CD1c-positive myeloid dendritic cell (primary cell): ENCODE data around the gene CREG2.
A peak's percentile ranks its signal among the peaks of the same experiment; 100 is the strongest.

ENCODE experiments used
- DNase-seq: peaks from one replicate; pipeline ENCODE4 v3.0.0-alpha.2; 2016; ENCODE audit errors: extremely low spot score

Gene CREG2

DNA sequence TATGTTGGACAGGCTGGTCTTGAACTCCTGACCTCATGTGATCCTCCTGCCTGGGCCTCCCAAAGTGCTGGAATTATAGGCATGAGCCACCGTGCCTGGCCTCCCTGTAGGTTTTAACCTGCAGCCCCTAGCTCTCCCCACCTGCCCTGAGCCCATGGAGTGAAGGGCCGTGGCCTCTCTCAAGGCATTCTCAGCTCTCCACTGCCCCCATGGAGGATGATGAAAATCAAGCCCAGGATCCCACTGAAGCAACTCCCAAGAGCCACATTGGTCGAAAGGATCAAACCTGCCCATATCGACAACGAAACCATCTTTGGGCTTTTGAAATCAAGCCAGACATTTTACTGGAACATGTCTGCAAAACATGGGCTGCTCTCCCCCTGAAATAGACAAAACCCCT lies 22.4 kb upstream of the CREG2 start:
- DNase-seq, result no peak

DNA sequence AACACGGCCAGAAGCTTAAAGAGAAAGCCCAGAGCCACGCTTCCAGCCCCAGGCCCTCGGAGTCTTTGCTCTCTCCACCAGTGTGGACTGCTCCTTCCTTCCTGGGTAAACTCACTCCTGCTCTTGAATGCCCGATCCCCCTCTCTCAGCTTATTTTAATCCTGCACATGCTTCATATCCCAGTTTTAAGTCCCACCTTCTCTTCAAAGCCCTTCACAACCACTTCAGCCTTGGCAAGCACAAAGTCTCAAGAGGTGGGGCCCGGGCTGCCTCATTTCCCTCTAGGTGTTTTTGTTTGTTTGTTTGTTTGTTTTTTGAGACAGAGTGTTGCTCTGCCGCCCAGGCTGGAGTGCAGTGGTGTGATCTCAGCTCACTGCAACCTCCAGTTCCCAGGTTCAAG lies 21.6 kb upstream of the CREG2 start:
- no peak for DNase-seq

DNA sequence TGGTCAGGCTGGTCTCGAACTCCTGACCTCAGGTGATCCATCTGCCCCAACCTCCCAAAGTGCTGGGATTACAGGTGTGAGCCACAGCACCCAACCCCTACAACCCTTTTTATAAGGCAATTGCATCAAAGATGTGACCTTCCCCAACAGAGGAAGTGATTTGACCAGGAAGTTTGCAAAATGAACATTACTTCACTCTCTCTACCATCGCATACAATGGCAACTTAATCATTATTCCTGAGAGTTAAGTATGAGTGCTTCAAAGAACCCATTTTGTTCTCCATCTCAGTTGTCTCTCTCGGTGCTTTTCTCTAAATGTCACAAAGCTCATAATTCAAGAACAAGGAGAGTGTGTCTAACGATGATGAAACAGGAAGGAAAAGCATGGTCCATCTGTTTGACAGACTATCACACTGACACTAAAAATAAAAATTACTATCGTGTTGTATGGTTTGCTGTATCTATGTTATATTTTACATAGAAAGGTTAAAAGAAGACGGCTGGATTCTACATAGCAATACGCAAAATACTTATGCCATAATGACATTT lies 18.1 kb upstream of the CREG2 start:
- DNase-seq, result peak; percentile 29

DNA sequence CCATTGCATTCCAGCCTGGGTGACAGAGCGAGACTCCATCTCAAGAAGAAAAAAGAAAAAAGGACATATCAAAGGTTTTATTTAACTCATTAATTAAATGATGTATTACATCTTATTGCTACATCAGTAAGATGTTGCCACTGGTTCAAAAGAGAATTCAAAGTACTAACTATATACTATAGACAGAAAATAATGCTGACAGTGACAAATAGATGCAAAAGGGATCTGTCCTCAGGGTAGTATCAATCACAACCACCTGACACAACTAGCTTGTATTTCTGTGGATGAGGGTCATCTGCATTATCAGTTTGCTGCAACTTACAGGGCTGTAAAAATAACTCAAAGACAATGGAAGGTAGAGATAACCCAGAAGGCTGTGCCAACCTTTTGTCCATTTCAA lies 16.4 kb upstream of the CREG2 start:
- DNase-seq, result no peak

DNA sequence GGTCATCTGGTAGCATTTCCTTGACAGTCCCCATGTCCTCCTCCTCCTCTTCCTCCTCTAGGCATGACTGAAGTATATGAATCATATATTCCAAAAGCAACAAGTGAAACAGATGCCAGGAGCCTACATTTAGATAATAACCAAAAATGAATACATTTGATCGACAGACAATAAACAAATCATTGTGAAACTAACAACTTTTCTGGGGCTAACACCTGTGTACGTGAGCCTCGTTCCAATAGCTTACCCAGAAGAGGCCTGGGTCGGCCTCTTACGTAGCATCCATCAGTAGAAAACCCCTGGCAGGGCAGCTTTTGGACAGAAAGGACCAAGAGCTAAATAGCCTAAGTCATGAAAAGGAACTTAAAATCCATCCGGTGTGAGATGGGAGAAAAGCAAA lies 15.3 kb upstream of the CREG2 start:
- DNase-seq, result no peak

DNA sequence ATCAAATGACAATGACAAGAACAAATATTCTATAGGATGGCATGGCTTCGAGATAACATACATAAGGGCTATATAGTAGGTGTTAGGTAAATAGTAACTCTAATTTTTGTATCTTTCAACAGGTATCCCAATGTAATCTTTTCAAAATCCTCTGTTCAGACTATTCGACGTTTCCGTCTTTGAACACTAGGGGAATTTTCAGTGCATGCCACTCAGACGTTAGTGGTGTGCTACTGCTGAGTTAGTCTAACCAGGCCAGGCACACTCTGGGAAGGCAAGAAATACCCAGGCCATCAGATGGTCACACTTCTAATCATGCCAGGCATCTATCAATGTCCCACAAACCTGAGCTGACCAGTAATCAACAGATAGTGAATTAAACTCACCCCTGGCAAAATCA lies 14.6 kb upstream of the CREG2 start:
- no peak for DNase-seq

DNA sequence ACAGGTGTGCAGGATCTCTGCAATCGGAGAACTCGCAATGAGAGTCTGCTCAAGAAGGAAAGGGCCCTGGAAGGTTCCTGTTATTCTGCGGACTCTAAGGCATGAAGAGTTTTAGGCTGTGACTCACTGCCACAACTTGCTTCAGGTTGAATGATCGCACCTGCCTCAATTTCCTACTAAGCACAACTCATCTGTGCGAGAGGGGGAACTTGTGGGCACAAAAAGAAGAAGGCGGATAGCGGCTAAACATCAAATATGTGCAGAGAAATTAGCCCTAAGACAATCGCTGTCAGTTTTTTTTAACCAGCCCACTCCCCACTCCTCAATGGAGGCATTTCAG lies 14.0 kb upstream of the CREG2 start:
- DNase-seq, result peak; percentile 38

DNA sequence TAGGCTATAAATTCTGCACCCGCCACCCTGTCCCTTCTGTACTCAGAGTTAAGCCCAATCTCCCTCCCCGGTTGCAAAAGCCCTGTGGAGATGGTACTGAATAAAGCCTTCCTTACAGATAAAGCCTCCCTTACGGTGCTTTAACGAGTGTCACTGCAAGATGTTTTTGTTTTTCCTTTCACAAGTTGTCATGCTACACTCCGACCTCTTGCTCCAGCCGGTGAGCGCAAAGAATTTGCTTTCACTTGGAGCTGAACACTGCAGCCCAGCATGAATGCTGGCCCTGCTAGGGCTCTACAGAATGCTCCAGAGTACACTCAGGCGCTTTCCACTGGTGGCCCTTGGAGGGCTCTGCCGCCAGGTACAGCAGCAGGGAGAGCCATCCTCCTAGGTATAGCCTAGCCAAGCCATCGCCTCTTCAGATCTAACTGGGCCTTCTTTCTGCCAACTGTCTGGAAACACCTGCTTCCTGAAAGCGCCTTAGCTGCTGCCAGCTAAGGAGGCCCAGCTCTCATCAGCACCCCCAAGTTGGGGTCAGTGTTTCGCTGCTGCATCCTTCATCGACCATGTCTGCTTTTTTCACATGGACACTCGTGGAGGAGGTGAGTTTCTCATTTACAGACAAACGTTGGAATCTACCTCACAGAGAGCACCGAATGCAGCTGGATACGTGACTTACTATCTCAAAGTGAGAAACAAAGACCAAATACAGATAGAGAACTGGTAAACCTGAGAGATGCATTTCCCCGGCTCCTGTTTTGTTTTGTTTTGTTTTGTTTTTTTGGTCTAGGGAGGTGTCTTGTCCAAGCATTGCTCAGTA lies 13.4 kb upstream of the CREG2 start:
- DNase-seq, result no peak

DNA sequence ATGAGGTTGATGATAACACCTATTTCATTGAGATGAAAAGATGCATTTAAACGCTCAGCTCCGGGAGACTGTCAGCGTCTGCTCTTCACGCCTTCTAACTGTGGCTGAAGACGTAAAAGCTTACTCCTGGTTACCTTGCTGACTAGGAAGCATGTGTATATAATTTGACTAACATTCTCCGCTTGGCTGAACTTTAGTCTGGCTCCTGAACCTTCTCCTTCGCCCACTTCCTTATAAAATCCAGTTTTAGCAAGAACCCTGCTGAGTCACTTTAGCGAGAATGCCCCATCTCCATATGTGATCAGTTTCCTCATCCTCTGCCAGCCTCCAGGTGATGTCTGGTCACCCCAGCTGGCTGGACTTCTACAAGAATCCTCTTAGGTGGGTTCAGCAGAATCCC lies 12.7 kb upstream of the CREG2 start:
- peak; percentile 75 for DNase-seq

DNA sequence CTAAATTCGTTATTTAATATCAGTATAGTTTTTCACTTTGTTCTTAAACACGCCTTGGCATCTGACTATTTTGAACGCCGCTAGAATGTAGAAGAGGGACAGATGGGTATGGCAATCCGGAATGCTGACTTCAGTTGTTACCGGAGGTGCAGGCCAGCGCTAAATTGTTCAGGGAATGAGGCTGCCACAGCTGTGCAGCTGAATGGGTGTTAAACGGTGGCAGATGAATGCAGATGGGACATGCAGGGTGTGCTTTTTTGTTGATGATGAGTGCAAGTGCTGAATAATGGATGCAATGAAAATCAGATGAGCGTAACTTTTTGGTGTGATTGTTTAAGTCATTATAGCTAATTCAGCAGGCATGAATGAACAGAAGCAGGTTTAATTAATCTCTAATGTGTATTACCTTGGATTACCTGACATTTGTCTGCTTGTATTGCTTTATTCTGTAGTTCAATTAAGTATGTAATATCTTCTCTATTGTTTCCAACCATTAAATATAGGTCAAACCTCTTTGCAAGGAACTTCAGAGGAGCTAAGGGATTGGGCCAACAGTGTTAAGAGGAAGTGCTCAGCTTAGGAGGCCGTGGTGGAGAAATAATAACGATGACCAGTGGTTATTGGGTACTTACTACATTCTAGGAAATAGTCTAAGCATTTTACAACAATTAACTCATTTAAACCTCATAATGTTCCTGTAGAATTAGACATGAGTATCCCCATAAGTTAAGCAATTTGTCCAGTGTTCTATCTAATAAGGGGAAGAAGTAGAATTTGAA lies 11.9 kb upstream of the CREG2 start:
- DNase-seq, result peak; percentile 63

DNA sequence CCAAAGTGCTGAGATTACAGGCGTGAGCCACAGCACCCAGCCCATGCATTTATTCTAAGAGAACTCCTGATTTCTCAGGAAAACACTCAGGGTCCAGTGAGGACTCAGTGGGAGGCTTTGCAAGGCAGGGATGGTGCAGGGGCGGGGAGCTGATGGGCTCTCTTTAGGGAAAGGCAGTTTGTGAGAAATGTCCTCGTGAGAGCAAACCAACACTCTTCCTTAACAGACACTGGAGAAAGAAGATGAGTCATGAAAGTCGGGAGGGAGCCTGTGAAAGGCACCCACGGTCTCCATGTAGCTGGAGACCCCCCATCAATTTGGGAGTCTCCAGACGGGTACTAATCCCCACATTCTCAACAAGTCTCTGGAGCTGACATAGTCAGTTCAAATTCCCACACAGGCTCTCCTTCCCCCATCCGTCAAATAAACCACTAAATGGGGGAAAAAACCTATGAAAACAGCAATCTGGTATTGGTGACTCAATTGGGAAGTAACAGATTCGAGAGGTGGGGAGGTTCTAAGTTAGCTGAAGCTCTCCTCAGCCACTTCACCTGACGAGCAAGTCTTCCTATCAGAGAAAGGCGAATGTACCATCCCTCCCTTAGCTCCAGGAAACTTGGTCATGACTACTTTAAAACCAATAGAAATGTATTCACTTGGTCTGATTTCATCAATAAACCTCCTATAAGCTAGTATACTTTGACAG lies 11.0 kb upstream of the CREG2 start:
- DNase-seq, result no peak

DNA sequence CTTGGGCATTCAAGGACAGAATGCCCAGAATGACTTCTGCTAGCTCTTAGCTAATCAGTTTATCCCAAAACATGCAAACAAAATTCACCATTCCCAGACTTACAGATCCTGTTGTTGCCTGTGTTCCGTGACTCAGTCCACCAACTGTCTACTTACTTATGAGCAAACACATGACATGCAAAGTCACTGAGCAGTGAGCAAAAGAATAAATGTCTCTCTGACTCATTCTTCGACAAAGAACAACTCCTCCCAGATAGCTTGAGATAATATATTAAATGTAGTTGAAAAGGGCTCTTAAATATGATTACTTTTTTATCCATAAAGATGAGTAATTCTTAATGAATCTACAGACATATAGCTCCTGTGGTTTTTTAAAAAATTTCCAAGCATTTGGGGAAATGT lies 9.0 kb upstream of the CREG2 start:
- peak; percentile 39 for DNase-seq

DNA sequence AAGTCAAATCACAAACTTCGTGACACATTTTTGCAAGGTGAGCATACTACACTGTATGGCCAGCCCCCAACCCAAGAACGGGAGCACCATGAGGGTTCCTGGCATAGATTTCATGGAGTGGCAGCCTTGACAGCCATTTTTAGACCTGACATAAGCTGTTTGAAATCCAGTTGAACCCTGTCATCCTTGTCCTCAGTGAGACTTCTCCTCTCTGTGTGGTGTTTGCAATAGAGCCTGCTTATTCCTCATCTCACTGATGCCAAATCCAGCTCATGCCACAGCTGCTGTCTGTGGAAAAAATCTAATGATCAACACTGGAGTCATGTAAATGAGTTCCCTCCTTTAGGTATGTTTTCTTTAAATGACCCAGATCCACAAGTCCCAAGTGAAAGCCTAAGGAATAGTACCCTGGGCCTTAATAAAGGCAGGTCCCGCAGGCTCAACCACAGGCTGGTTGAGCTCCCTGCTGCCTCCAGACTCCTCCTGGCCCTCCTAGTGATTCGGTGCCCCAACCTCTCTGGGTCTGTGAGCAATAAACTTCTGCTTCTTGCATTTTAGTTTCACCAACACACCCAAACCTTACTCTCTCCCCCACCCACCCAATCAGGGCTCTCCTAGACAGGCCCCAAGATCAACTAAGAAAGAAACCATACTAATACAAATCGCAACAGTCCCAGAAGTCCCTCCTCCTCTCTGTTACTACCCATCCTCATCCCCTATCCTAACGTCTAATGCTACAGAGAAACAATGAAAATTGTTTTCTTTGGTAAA lies 8.4 kb upstream of the CREG2 start:
- DNase-seq, result no peak

DNA sequence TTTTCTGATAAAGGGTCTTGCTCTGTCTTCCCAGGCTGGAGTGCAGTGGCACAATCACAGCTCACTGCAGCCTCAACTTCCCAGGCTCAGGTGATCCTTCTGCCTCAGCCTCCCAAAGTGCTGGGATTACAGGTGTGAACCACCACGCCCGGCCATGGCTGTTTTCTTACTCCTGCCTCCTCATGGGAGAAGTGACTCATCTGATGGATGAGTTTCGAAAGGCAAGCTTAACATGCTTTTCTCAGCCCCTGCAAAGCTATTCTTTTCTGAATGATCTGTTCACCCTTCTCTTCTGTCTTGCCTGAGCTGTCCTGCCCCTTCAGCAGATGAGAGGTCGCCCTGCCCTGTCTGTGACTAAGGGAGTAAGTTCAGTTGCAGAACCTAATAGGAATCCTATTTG lies 929 bp upstream of the CREG2 start:
- DNase-seq, result no peak

DNA sequence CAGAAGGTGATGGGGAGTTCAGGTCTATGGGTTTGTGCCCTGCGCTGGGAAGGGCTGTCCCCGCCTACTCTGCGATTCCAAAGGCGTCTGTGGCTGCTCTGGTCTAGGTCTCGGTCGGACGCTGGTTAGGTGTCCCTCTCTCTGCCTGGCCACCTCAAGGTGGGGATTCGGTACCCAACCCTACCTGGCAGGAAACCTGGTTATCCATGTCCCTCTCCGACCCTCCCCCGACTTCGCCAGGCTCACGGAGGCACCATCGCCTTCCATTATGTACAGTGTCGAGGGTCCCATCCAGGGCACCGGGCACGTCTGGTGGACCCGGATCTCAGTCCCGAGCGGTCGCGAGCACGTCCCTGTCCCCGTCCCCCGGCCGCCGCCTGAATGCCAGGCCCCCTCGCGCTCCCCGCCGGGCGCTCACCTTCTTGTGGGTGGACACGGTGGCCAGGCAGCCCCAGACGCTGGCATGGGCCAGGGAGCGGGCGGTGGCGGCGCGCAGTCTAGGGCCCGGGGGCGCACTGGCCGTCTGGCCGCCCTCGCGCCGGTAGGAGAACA lies 628 bp downstream of the CREG2 start:
- no peak for DNase-seq

DNA sequence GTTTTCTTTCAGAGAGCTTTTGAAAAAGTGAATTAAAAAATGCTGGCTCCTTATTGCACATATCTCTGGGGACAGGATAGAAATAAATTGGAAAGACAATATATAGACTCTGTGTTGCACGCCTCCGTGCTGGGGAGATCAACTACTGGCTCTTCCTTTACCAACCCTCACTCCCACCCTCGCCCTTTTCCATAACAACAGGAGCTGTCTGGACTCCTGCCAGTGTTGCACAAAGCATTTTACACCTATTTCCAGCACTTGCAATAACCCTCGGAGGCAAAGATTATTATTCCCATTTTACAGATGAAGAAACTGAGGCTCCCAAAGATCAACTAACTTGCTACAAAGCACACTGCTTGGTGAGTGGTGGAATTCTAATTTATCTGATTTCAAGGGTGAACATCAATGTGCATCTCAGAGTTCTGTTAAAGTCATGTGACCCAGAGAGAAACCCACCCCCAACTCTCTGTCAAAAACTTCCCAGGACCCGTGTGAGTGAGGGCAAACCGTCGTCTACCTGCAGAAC lies 4.2 kb downstream of the CREG2 start:
- no peak for DNase-seq

DNA sequence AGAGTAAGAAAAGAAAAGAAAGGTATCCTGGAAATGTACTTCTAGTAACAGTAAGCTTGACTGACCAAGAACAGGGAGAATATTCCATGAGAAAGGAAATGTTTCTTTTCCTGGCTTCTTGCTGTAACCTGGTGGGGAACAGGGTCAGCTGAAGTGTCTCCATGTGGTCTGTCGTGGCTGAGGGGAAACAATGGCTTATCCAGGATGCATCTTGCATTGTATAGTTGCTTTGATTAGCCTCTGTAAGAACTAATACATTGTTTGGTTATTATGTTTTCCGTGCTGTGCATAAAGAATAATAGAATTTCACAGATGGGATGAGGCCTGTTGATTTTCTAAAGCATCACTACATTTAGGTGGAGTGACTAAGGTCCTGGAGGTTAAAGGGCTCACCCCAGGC lies 4.9 kb downstream of the CREG2 start:
- no peak for DNase-seq

DNA sequence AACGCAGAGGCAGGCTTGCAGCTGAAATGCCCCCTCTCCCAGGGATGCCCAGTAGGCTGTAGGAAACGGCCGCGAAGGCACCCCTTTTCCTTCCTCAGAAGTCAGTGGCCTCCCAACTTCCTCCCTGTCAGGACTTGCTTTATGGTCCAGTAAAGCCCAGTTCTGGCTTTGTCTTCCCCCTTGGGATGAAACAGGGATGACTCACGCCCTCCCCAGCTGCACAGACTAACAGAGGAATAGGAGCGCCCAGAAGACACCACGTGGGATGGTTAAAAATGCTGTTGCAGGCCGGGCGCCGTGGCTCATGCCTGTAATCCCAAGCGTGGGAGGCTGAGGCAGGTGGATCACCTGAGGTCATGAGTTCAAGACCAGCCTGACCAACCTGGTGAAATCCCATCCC lies 6.9 kb downstream of the CREG2 start:
- DNase-seq, result peak; percentile 59

DNA sequence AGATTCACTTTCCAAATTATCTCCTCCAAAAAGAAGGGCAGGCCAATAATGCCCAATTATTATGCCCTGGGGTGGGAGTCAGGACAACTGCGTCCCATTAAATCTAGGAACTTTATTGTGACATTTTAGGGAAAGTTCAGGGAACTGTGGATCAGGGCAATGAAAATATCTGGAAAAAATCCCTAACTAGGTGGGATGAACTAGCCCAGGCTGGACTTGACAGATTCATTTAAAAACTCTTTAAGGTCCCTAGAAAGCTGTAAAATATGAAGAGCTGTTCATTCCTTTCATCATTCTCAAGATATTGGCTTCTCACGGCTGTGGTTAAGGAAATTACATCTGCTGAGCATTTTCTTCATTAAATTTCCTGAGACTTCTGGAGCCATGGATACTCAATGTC lies 8.2 kb downstream of the CREG2 start:
- no peak for DNase-seq

DNA sequence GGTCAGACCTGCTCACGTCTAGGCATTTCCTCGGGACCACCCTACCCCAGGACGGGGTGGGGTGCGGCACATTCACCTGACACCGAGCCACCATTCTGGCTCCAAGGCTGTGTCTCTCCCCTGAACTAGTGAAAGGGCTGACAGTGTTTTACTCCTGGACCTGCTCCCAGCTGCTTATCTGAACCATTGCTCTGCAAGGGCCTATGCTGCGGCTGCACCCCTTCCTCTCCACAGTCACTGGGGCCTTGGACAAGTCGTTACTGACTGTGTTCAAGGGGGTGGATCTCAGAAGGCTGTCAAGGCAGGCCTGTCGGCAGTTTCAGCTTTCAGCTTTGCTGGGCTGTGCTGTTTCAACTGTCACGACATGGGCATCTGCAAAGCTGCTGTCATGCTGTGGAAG lies 11.7 kb downstream of the CREG2 start:
- no peak for DNase-seq
